Measurements from ENCODE around the gene RHOF. TPM values are rescaled to one million over a fixed set of nuclear protein-coding genes. Genes with fewer than 3 reads are reported as not detected.

Gene RHOF
- total RNA-seq, 1 donor from 2014 or later = 9.6 TPM

DNA sequence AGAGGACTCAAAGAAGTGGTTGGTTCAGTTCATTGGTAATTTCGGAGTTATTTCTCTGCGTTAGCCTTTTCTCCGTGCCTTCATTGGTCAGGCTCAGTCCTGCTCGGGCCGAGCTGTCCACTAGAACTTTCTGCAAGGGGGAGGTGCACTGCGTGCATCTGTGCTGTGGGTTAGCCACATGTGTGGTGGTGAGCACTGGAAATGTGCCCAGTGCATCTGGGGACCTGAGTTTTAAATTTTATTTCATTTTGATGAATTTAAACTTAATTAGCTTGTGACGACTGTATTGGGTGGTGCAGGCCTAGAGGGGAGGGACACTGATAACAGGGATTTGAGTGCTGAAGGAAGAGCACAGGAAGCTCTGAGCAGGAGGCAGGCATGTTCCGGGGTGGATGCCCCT, 34.8 kb upstream of the RHOF start:
- H3K27me3 Mint-ChIP-seq (ENCODE audit: low read depth) = no peaks in the 10 kb centered on the region
- no peak overlapping the region for H3K4me3 Mint-ChIP-seq (ENCODE audit: unreplicated experiment)
- no peaks in the 10 kb centered on the region for H3K9me3 Mint-ChIP-seq (ENCODE audit: low read depth)
- H3K4me1 Mint-ChIP-seq (ENCODE audit: low read depth) = no peaks in the 10 kb centered on the region
- no peak overlapping the region for H3K27ac Mint-ChIP-seq (ENCODE audit: unreplicated experiment)
- no peak for DNase-seq (ENCODE audit: low spot score)
- peaks cover 42% of the 10 kb centered on the region for H3K36me3 Mint-ChIP-seq (ENCODE audit: low read depth)
- TF ChIP-seq, protein P1, sequence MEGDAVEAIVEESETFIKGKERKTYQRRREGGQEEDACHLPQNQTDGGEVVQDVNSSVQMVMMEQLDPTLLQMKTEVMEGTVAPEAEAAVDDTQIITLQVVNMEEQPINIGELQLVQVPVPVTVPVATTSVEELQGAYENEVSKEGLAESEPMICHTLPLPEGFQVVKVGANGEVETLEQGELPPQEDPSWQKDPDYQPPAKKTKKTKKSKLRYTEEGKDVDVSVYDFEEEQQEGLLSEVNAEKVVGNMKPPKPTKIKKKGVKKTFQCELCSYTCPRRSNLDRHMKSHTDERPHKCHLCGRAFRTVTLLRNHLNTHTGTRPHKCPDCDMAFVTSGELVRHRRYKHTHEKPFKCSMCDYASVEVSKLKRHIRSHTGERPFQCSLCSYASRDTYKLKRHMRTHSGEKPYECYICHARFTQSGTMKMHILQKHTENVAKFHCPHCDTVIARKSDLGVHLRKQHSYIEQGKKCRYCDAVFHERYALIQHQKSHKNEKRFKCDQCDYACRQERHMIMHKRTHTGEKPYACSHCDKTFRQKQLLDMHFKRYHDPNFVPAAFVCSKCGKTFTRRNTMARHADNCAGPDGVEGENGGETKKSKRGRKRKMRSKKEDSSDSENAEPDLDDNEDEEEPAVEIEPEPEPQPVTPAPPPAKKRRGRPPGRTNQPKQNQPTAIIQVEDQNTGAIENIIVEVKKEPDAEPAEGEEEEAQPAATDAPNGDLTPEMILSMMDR (IDR thresholded peaks at IDR 0.05) = no peak

DNA sequence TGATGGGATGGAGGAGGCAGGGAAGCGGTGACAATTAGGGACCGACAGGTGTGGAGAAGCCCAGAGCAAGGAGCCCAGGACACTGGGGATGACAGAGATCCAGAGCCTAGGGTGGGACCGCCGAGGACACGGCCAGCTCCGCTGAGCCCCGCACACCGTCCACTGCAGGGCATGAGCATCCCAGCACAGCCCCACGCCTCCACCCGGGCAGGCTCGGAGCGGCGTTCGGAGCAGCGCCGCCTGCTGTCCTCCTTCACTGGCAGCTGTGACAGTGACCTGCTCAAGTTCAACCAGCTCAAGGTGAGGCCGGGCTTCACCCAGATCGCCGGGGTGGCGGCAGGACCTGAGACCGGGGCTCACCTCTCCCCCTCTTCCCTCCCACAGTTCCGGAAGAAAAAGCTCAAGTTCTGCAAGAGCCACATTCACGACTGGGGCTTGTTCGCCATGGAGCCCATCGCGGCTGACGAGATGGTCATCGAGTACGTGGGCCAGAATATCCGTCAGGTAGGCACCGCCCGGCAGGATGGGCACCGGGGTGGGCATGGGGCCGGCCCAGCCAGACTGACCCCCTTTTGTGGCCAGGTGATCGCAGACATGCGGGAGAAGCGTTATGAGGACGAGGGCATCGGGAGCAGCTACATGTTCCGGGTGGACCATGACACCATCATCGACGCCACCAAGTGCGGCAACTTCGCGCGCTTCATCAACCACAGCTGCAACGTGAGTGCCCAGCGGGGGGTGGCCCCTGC, 34.0 kb upstream of the RHOF start:
- no peak overlapping the region for H3K4me3 Mint-ChIP-seq (ENCODE audit: unreplicated experiment)
- no peak for DNase-seq (ENCODE audit: low spot score)
- H3K36me3 Mint-ChIP-seq (ENCODE audit: low read depth) = peaks cover 40% of the 10 kb centered on the region
- TF ChIP-seq, protein P1 (IDR thresholded peaks at IDR 0.05) = no peak
- no peak overlapping the region for H3K27ac Mint-ChIP-seq (ENCODE audit: unreplicated experiment)
- H3K4me1 Mint-ChIP-seq (ENCODE audit: low read depth) = no peaks in the 10 kb centered on the region
- H3K9me3 Mint-ChIP-seq (ENCODE audit: low read depth) = no peaks in the 10 kb centered on the region
- no peaks in the 10 kb centered on the region for H3K27me3 Mint-ChIP-seq (ENCODE audit: low read depth)

DNA sequence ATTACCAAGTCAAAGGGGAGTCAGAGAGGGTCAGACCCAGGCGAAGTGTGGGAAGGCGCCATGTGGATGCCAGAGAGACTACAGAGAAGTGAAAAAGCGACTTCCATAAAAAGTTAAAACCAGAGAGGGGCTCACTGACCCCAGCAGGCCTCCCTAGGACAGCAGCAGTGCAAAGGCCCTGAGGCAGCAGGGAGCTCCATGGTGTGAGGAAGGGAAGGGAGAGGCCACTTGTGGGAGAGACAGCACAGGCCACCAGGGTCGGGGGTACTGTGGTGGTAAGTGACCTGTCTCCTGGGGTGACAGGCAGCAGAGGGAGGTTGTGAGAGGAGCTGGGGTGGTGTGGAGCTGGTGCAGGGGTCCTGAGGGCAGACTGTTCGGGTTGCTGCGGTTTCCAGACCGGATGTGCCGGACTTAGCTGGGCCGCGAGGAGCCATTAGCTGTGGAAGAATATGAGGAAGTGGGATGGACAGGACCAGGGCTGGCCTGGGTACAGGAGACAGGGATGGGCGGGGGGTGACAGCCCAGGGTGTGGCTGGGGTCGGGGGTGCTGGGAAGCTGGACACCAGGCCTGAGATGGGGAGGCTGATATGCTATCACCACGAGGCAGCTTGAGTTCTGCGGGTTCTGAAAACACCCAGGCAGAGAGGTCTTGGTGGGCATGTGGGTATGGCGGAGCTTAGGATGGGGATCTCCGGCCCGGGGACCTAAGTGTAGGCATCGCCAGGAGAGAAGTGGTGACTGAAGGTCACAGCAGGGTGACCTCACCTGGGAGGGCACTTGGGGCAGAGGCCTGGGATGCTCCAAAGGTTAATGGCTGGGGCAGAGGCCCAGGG, 33.0 kb upstream of the RHOF start:
- Mint-ChIP-seq H3K4me3 (ENCODE audit: unreplicated experiment) (no peak overlapping the region), H3K27ac (ENCODE audit: unreplicated experiment) (peak overlapping the region; percentile 62), H3K36me3 (ENCODE audit: low read depth) (peaks cover 32% of the 10 kb centered on the region), H3K9me3 (ENCODE audit: low read depth) (no peaks in the 10 kb centered on the region), H3K4me1 (ENCODE audit: low read depth) (no peaks in the 10 kb centered on the region), H3K27me3 (ENCODE audit: low read depth) (no peaks in the 10 kb centered on the region)
- TF ChIP-seq, protein P1 (IDR thresholded peaks at IDR 0.05) = no peak
- no peak for DNase-seq (ENCODE audit: low spot score)

DNA sequence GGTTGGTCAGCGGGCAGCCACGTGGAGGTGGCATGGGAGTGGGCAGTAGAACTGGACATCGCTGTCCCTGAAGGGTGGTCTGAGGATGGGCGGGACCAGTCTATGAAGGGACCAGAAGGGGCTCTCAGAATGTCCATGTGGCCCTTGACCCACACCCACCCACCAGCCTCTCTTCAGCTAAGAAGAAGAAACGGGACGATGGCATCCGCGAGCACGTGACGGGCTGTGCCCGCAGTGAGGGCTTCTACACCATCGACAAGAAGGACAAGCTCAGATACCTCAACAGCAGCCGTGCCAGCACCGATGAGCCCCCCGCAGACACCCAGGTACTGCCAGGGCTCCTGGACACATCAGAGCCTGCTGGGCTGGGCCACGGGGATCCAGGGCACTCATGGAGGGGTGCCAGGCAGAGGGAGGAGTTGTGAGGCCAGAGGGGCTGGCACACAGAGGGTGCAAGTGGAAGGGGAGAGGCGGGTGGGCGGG, 31.6 kb upstream of the RHOF start:
- no peak overlapping the region for H3K27ac Mint-ChIP-seq (ENCODE audit: unreplicated experiment)
- no peak for DNase-seq (ENCODE audit: low spot score)
- H3K27me3 Mint-ChIP-seq (ENCODE audit: low read depth) = no peaks in the 10 kb centered on the region
- no peaks in the 10 kb centered on the region for H3K9me3 Mint-ChIP-seq (ENCODE audit: low read depth)
- H3K4me3 Mint-ChIP-seq (ENCODE audit: unreplicated experiment) = no peak overlapping the region
- H3K4me1 Mint-ChIP-seq (ENCODE audit: low read depth) = no peaks in the 10 kb centered on the region
- TF ChIP-seq, protein P1 (IDR thresholded peaks at IDR 0.05) = no peak
- peaks cover 28% of the 10 kb centered on the region for H3K36me3 Mint-ChIP-seq (ENCODE audit: low read depth)

DNA sequence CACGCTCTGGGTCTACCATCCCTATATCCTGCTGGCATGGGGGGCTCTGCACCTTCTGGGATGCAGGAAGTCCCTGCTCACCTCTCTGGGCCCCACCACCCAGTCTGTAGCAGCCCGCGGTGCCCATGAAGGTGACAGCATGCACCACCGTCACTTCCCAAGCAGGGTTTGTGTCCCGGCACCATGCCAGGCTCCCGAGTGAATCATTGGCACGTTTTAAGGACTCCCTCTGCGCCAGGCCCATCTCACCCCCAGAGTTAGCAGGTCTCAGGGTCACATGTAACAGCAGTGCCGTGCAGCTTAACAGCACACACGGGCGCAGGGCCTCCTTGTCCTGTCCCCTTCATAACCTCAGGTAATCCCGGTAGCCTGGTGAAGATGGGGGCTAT, 30.2 kb upstream of the RHOF start:
- DNase-seq (ENCODE audit: low spot score) = no peak
- no peaks in the 10 kb centered on the region for H3K9me3 Mint-ChIP-seq (ENCODE audit: low read depth)
- H3K4me1 Mint-ChIP-seq (ENCODE audit: low read depth) = no peaks in the 10 kb centered on the region
- H3K27ac Mint-ChIP-seq (ENCODE audit: unreplicated experiment) = no peak overlapping the region
- no peaks in the 10 kb centered on the region for H3K27me3 Mint-ChIP-seq (ENCODE audit: low read depth)
- peaks cover 27% of the 10 kb centered on the region for H3K36me3 Mint-ChIP-seq (ENCODE audit: low read depth)
- TF ChIP-seq, protein P1 (IDR thresholded peaks at IDR 0.05) = no peak
- H3K4me3 Mint-ChIP-seq (ENCODE audit: unreplicated experiment) = no peak overlapping the region
